ENCODE measurements around the gene FAM162B. TPM values are rescaled to one million over a fixed set of nuclear protein-coding genes. Genes with fewer than 3 reads are reported as not detected.

The FAM162B gene
- total RNA-seq, 1 experiment from 2014 or later: 2.1 TPM

DNA sequence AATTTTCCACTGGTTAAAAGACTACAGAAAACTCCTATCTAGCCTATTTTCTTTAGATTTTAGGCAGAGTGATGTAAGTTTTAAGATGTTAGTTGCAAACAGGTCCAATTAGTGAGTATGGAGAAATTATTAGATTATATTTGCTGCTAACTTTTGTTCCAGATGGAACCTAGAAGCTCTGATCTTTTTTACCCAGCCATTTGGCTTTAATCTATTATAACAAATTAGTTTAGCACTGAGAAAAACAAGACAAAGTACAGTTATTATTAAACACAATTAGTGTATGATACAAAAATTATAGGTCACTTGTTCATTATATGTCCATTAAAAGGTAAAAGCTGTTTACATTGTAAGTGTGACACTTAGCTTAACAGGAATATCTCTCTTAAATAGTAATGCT is 2.5 kb downstream of the FAM162B start:
- Histone ChIP-seq H4K20me1 (ENCODE audit: control insufficient read depth, insufficient read depth, insufficient read length) (no peaks in the 10 kb centered on the region), H2AK5ac (ENCODE audit: insufficient read length, low read length) (no peak overlapping the region), H3K18ac (ENCODE audit: insufficient read length, low read depth, low read length) (no peak overlapping the region), H3T11ph (ENCODE audit: low read length) (no peak overlapping the region), H2BK120ac (ENCODE audit: low read depth, low read length, poor library complexity, severe bottlenecking) (no peak overlapping the region), H2BK15ac (ENCODE audit: low read depth, low read length) (no peak overlapping the region), H3K23ac (ENCODE audit: insufficient read length, low read depth, low read length) (no peak overlapping the region), H2BK12ac (ENCODE audit: insufficient read length, low read depth, low read length) (no peak overlapping the region), H3K27ac (ENCODE audit: insufficient read length, low read depth, low read length) (no peak overlapping the region), H3K79me1 (ENCODE audit: insufficient read depth, low read depth, low read length, poor library complexity, severe bottlenecking) (no peaks in the 10 kb centered on the region), H3K23me2 (ENCODE audit: insufficient read length, low read depth, low read length, poor library complexity, severe bottlenecking) (peaks cover 12% of the 10 kb centered on the region), H2AFZ (ENCODE audit: low read length) (no peak overlapping the region), H4K8ac (replicated peaks; ENCODE audit: insufficient read length, low read depth, low read length) (no peak overlapping the region), H4K91ac (ENCODE audit: insufficient read length, low read depth, low read length) (no peak overlapping the region), H4K5ac (ENCODE audit: insufficient read length, low read depth, low read length) (no peak overlapping the region), H3K9ac (ENCODE audit: extremely low read depth, insufficient read length, low read length) (no peak overlapping the region), H3K79me2 (ENCODE audit: insufficient read depth, low read length) (no peaks in the 10 kb centered on the region), H3K4me2 (ENCODE audit: insufficient read depth, insufficient read length, low read length) (no peak overlapping the region), H3K4me1 (ENCODE audit: insufficient read depth, low read length) (no peaks in the 10 kb centered on the region), H3K4ac (ENCODE audit: low read depth, low read length) (no peak overlapping the region), H3K14ac (ENCODE audit: insufficient read depth, low read length) (no peak overlapping the region), H2BK5ac (ENCODE audit: insufficient read length, low read length) (no peak overlapping the region), H3K27me3 (ENCODE audit: insufficient read depth, low read length) (peaks cover 17% of the 10 kb centered on the region; the same call in 1 of the 2 replicates), H3K56ac (ENCODE audit: insufficient read length, low read depth, low read length) (no peak overlapping the region), H2BK20ac (ENCODE audit: low read depth, low read length, poor library complexity, severe bottlenecking) (no peak overlapping the region), H3K9me3 (ENCODE audit: control insufficient read depth, low read depth, low read length) (no peaks in the 10 kb centered on the region)
- Mint-ChIP-seq H3K4me1 (peaks cover 14 to 17% of the 10 kb centered on the region in 2 experiments), H3K9me3 (no peaks in the 10 kb centered on the region; a peak in 1 of 5 replicates), H3K27me3 (ENCODE audit: low read depth) (peaks cover 42% of the 10 kb centered on the region), H3K4me3 (no peak overlapping the region), H3K27ac (no peak overlapping the region), H3K36me3 (ENCODE audit: insufficient read depth in 1 of 3, low read depth in 3 of 3) (no peaks in the 10 kb centered on the region; a peak in 2 of 7 replicates)
- DNase-seq: no peak
- TF ChIP-seq, protein P1, sequence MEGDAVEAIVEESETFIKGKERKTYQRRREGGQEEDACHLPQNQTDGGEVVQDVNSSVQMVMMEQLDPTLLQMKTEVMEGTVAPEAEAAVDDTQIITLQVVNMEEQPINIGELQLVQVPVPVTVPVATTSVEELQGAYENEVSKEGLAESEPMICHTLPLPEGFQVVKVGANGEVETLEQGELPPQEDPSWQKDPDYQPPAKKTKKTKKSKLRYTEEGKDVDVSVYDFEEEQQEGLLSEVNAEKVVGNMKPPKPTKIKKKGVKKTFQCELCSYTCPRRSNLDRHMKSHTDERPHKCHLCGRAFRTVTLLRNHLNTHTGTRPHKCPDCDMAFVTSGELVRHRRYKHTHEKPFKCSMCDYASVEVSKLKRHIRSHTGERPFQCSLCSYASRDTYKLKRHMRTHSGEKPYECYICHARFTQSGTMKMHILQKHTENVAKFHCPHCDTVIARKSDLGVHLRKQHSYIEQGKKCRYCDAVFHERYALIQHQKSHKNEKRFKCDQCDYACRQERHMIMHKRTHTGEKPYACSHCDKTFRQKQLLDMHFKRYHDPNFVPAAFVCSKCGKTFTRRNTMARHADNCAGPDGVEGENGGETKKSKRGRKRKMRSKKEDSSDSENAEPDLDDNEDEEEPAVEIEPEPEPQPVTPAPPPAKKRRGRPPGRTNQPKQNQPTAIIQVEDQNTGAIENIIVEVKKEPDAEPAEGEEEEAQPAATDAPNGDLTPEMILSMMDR (conservative IDR thresholded peaks at IDR 0.05): no peak
